ENCODE data around the gene ARL15. TPM values are rescaled to one million over a fixed set of nuclear protein-coding genes. Genes with fewer than 3 reads are reported as not detected.

The ARL15 gene
- total and polyA plus RNA-seq, 9 of the 15 experiments (the other 6 are each of a cell fraction or from before 2014, with no cell fraction given) = 18.5 to 80.4 (median 57.0) TPM

DNA sequence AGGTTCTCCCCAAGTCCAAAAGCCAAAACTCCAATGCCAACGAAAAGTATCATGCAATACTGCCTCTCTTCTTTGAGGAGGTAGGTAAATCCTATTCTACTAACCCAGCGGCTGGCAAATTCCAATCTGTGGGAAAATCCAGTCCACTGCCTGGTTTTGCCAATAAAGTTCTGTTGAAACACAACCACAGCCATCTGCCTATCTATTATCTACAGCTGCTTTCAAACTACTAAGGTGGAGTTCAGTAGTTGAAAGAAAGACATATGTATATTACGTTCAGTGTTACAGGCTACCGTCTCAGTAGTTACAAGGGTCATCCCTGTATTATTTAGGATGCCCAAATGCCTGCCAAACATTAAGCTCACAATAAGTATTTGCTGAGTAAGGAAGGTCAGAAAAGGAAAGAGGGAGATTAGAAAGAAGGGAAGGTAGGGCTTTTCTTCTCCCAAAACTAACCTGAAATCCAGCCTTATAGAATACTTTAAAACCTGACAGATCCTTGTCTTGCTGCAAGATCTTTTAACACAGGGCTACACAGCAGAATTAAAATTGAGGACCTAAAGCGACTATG is 16.2 kb downstream of the ARL15 start (continued):
- TF ChIP-seq, protein P1, sequence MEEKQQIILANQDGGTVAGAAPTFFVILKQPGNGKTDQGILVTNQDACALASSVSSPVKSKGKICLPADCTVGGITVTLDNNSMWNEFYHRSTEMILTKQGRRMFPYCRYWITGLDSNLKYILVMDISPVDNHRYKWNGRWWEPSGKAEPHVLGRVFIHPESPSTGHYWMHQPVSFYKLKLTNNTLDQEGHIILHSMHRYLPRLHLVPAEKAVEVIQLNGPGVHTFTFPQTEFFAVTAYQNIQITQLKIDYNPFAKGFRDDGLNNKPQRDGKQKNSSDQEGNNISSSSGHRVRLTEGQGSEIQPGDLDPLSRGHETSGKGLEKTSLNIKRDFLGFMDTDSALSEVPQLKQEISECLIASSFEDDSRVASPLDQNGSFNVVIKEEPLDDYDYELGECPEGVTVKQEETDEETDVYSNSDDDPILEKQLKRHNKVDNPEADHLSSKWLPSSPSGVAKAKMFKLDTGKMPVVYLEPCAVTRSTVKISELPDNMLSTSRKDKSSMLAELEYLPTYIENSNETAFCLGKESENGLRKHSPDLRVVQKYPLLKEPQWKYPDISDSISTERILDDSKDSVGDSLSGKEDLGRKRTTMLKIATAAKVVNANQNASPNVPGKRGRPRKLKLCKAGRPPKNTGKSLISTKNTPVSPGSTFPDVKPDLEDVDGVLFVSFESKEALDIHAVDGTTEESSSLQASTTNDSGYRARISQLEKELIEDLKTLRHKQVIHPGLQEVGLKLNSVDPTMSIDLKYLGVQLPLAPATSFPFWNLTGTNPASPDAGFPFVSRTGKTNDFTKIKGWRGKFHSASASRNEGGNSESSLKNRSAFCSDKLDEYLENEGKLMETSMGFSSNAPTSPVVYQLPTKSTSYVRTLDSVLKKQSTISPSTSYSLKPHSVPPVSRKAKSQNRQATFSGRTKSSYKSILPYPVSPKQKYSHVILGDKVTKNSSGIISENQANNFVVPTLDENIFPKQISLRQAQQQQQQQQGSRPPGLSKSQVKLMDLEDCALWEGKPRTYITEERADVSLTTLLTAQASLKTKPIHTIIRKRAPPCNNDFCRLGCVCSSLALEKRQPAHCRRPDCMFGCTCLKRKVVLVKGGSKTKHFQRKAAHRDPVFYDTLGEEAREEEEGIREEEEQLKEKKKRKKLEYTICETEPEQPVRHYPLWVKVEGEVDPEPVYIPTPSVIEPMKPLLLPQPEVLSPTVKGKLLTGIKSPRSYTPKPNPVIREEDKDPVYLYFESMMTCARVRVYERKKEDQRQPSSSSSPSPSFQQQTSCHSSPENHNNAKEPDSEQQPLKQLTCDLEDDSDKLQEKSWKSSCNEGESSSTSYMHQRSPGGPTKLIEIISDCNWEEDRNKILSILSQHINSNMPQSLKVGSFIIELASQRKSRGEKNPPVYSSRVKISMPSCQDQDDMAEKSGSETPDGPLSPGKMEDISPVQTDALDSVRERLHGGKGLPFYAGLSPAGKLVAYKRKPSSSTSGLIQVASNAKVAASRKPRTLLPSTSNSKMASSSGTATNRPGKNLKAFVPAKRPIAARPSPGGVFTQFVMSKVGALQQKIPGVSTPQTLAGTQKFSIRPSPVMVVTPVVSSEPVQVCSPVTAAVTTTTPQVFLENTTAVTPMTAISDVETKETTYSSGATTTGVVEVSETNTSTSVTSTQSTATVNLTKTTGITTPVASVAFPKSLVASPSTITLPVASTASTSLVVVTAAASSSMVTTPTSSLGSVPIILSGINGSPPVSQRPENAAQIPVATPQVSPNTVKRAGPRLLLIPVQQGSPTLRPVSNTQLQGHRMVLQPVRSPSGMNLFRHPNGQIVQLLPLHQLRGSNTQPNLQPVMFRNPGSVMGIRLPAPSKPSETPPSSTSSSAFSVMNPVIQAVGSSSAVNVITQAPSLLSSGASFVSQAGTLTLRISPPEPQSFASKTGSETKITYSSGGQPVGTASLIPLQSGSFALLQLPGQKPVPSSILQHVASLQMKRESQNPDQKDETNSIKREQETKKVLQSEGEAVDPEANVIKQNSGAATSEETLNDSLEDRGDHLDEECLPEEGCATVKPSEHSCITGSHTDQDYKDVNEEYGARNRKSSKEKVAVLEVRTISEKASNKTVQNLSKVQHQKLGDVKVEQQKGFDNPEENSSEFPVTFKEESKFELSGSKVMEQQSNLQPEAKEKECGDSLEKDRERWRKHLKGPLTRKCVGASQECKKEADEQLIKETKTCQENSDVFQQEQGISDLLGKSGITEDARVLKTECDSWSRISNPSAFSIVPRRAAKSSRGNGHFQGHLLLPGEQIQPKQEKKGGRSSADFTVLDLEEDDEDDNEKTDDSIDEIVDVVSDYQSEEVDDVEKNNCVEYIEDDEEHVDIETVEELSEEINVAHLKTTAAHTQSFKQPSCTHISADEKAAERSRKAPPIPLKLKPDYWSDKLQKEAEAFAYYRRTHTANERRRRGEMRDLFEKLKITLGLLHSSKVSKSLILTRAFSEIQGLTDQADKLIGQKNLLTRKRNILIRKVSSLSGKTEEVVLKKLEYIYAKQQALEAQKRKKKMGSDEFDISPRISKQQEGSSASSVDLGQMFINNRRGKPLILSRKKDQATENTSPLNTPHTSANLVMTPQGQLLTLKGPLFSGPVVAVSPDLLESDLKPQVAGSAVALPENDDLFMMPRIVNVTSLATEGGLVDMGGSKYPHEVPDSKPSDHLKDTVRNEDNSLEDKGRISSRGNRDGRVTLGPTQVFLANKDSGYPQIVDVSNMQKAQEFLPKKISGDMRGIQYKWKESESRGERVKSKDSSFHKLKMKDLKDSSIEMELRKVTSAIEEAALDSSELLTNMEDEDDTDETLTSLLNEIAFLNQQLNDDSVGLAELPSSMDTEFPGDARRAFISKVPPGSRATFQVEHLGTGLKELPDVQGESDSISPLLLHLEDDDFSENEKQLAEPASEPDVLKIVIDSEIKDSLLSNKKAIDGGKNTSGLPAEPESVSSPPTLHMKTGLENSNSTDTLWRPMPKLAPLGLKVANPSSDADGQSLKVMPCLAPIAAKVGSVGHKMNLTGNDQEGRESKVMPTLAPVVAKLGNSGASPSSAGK (IDR thresholded peaks at IDR 0.05) = no peak
- TF ChIP-seq MAFG (tag; conservative IDR thresholded peaks at IDR 0.05) = no peak; the same call in 1 of the 2 replicates
- peak; percentile 69; the same call in 1 of the 2 replicates for TF ChIP-seq SMAD4 (CRISPR knock-in tag; conservative IDR thresholded peaks at IDR 0.05)
- no peak for TF ChIP-seq RBM22 (IDR thresholded peaks at IDR 0.05; ENCODE audit: low read depth, low read length, poor library complexity, severe bottlenecking)
- TF ChIP-seq CEBPZ (IDR thresholded peaks at IDR 0.05; ENCODE audit: borderline replicate concordance, low read depth, low read length) = no peak
- TF ChIP-seq GTF2A2 (tag; IDR thresholded peaks at IDR 0.05) = no peak
- TF ChIP-seq KDM4B (IDR thresholded peaks at IDR 0.05; ENCODE audit: borderline replicate concordance in 2 of 2, low read depth in 1 of 2) = no peak
- TF ChIP-seq TRIM28 (IDR thresholded peaks at IDR 0.05) = no peak
- TF ChIP-seq, protein P2, sequence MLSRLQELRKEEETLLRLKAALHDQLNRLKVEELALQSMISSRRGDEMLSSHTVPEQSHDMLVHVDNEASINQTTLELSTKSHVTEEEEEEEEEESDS (CRISPR knock-in tag; IDR thresholded peaks at IDR 0.05) = no peak
- peak; percentile 68 for TF ChIP-seq NCOR1 (IDR thresholded peaks at IDR 0.05)
- no peak for TF ChIP-seq FUS (optimal IDR thresholded peaks at IDR 0.05; ENCODE audit: low read depth, low read length)
- TF ChIP-seq SNRNP70 (optimal IDR thresholded peaks at IDR 0.05; ENCODE audit: low read depth, low read length) = no peak
- TF ChIP-seq ZNF140 (CRISPR knock-in tag; IDR thresholded peaks at IDR 0.05) = no peak
- 0 out of 2 replicates have a peak, but pooled peaks have one; percentile 3 for TF ChIP-seq MAFK (IDR thresholded peaks at IDR 0.05; ENCODE audit: low read length)

All from K562 (cell line).